NCI-H128 (cell line): ENCODE results near the gene RAET1G.
A peak's percentile ranks its signal among the peaks of the same experiment; 100 is the strongest.
"Not testable (repeated sequence)": the region's sequence is repeated elsewhere in the genome, so short reads cannot be mapped to it uniquely, and the experiment has no call there.

Source experiments
- DNase-seq: peaks from one replicate; lab custom pipeline; 2025; ENCODE audit not compliant: unreplicated experiment; lab: John Stamatoyannopoulos, UW

Gene RAET1G

GRCh38 chr6:149954328-149954983 is 31.5 kb upstream of the RAET1G start:
- DNase-seq: not testable (repeated sequence)

DNA sequence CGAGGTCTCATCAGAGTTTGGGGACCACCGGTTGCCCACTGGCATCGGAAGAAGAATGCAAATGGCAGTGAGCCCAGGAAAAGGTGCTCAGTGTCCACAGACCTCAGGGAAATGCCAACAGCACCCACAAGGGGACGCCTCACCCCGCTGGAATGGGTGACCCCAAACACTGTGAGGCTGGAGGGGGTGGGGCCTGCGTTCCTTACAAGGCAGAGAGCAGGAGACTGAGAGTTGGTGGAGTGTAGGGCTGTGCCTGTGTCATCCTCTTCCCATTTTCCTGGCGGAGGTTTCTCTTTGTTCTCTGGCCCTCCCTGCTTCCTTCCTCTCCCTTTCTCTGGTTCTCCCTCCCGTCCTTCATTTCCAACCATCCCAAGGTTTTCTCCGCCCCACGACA is 31.0 kb upstream of the RAET1G start:
- not testable (repeated sequence) for DNase-seq

DNA sequence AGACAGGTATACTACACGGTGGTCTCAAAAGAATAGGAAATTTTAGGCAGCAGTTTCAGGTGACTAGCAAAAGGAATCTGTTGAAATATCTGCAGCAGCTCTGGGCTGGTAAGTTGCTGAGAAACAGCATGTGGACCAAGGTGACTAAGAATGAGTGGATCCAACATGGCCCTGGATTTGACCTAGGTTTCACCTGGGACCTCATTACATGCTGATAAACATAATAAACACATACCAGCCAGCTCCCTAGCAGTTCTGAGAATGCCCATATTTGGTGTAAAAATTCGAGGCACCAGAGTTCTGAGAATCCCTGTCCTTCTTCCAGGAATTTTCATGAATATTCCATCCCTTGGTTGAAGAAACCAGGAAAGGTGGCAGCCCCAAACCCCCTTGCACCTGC is 30.5 kb upstream of the RAET1G start:
- not testable (repeated sequence) for DNase-seq

GRCh38 chr6:149951626-149952025 is 28.7 kb upstream of the RAET1G start:
- DNase-seq: no peak

DNA sequence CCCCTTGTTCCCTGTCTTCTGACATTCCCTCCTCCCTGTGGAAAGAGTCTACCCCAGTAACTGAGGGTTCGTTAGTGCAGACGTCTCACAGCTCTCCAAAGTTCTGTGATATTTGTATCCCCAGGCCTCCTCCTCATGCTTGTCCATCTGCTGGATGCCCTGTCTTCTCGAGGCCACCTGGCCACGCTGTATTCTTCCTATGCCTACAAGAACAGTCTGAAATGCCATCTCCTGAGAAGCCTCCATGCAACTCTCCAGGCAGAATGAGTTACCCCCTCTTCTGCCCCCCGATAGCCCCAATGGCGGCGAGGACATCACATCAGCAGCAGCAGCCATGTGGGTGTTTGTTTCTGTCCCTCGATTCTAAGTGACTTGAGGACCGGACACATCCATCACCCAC is 28.2 kb upstream of the RAET1G start:
- no peak for DNase-seq

GRCh38 chr6:149950423-149950822 is 27.5 kb upstream of the RAET1G start:
- DNase-seq: no peak

GRCh38 chr6:149948616-149949015 is 25.7 kb upstream of the RAET1G start:
- DNase-seq: no peak

- no peak for DNase-seq
Measured at GRCh38 chr6:149948011-149948410, 25.1 kb upstream of the RAET1G start.

DNA sequence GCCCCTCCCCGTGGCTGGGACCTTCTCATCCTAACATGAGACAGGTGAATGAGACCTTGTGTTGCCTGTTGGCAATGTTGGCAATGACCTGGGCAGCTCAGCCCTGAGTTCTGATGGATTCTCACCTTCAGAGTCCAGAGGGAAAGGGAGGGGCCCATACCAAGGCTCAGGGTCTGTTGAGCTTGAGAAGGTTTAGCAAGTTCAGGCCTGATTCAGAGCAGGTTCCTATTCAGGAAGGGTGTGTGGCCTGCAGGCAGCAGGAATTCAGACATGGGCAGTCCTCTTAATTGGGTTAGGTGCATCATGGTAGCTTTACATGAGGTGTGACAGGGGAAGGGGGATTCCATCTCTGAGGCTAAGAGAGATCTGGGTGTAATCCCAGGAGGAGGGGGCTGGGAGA is 24.6 kb upstream of the RAET1G start:
- not testable (repeated sequence) for DNase-seq

DNA sequence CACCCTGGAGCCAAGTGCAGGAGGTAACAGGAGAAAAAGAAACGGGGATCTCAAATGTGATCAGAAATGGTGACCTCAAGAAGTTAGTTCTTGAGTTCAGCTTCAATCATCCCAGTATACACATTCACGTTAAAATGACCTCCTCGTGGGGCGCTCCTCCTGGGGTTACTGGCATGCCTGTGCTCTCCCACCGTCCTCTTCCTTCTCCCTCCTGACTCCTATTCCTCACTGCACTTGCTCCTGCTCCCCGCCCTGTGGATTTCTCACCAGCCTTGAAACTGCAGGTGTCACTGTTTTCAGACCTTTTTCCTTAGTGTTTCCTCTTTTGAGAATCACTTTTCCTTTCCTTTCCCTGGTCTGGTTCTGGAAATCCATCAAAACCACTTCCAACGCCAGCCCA is 23.7 kb upstream of the RAET1G start:
- not testable (repeated sequence) for DNase-seq

GRCh38 chr6:149945276-149945675 is 22.4 kb upstream of the RAET1G start:
- DNase-seq: not testable (repeated sequence)

- not testable (repeated sequence) for DNase-seq
Measured at GRCh38 chr6:149943321-149943720, 20.4 kb upstream of the RAET1G start.

GRCh38 chr6:149942461-149942829 is 19.5 kb upstream of the RAET1G start:
- DNase-seq: no peak

DNA sequence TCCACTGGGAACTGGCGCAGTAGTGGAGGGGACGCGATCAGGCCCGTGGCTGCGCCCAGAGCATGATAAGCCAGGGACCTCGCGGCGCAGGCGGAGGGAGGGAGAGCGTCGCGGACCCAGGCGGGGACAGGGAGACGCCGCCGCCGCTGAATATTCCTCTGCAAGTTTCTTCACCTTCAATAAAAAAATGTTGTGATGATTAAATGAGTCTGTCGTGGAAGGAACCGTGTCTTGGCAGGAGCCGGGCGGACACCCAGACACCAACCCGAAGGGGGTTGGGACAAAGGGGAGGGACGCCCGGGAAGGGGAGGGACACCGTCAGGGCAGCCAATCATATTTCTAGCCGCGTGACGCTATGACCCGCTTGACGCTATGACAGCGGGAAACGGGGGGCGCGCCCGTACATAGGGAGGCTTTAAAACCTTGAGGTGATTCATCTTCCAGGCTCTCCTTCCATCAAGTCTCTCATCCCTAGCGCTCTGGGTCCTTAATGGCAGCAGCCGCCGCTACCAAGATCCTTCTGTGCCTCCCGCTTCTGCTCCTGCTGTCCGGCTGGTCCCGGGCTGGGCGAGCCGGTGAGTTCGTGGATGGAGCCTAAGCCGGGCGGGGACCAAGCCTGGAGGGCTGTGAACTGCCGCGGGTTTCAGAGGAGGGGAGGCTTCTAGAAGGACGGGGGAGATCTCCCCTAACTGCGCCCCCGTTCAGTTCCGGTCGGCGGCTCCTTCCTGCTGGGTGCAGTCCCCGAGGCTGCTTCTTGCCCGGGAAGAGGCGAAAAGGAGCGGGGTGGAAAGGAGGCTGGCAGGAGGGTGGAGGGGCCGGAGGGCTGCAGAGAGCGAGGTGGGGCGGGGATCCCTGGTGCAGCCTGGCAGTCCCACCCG is 18.9 kb upstream of the RAET1G start, which contains the start of gene ULBP2:
ULBP2 (plus strand) TSS at position 432 of the 878 bp plus-strand sequence; CDS start at position 491, 59 bp downstream.
- DNase-seq: peak; percentile 80

DNA sequence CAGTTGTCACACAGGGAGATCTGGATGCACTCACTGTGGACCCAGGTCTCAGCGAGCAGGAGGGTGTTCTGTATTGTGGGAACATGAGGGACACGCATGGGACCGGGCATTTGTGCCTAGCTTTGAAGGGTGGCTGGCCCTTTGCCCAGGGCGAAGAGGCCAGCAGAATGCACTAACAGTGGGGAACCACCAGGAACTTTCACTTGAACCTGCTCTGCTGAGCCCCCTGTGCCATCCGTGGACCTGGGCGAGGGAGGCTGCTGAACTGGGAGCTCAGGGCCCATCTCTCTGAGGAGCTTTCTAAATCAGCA is 17.7 kb upstream of the RAET1G start:
- no peak for DNase-seq

- DNase-seq: no peak
Measured at GRCh38 chr6:149939909-149940671, 17.2 kb upstream of the RAET1G start.

DNA sequence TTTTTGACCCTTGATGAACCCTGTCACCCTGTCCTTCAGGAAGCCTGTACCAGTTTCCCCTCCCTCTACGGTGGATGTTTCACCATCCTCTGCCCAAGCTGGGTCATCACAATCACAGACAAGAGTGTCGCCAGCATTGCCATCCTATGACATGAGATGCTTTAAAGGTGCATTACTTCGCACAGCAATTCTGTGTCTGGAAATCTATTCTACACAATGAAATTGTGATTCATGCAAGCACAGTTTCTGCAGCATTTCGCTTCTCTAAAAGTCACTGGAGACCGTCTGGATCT is 16.4 kb upstream of the RAET1G start:
- no peak for DNase-seq

- no peak for DNase-seq
Measured at GRCh38 chr6:149938571-149939355, 15.8 kb upstream of the RAET1G start.

- DNase-seq: not testable (repeated sequence)
Measured at GRCh38 chr6:149938013-149938570, 15.2 kb upstream of the RAET1G start.

DNA sequence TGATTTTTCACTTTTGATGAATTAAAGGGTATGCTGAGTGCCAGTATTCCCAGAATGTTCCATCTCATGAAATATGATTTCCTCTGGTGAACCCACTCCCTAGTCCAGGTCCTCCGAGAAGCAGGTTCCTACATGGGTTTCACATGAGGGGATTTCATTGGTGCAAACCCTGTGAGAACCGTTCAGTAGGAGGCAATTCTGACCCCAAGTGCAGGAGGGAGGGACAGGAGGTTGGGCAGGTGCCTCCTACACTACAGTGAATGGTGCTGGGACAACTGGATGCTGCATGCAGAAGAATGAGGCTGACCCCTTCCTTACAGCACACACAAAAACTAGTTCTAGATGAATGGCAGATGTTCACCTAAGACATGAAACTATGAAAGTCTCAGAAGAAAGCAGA is 13.8 kb upstream of the RAET1G start:
- DNase-seq: no peak

DNA sequence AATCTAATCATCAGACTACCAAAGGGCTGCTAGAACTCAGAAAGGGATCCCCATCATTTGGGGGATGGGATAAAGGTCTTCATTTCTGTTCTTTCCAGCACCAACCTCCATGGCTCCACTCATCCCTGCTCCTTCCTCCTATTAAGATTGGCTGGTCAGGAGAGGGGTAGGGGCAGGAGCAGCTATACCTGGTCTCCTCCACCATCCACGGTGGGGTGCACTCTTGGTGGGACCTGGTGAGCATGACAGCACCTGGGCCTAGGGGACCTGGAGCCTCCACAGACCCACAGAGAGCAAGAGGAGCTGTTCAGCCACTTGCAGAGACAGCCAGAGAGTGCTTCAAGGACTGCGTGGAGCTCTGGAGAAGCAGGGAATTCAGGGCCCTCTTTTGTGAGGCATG is 12.7 kb upstream of the RAET1G start:
- no peak for DNase-seq
